Measurements from ENCODE around the gene ARPP21.

The ARPP21 gene

GRCh38 chr3:35772381-35773015 is 133.2 kb downstream of the ARPP21 start:
- no peaks in the 10 kb centered on the region for H3K27me3 ChIP-seq (ENCODE audit: control insufficient read depth, insufficient read depth, low read length)
- H3K4me1 ChIP-seq (ENCODE audit: control insufficient read depth, low read depth, low read length) = no peaks in the 10 kb centered on the region
- no peak overlapping the region for H3K9ac ChIP-seq (ENCODE audit: low read length)
- H3K36me3 ChIP-seq (ENCODE audit: control insufficient read depth, low read depth, low read length) = no peaks in the 10 kb centered on the region
- no peak overlapping the region for H3K4me3 ChIP-seq (ENCODE audit: low read length)
- no peak overlapping the region for H3K27ac ChIP-seq (ENCODE audit: low read length)
- H3K9me3 ChIP-seq (ENCODE audit: control insufficient read depth, low read depth, low read length) = no peaks in the 10 kb centered on the region

- H3K27ac ChIP-seq (ENCODE audit: low read length) = no peak overlapping the region
Observed at GRCh38 chr3:35773417-35773816, 134.1 kb downstream of the ARPP21 start.

GRCh38 chr3:35776346-35776745 is 137.0 kb downstream of the ARPP21 start:
- Histone ChIP-seq H3K9me3 (ENCODE audit: control insufficient read depth, low read depth, low read length) (no peaks in the 10 kb centered on the region), H3K4me1 (ENCODE audit: control insufficient read depth, low read depth, low read length) (no peaks in the 10 kb centered on the region), H3K27me3 (ENCODE audit: control insufficient read depth, insufficient read depth, low read length) (no peaks in the 10 kb centered on the region), H3K9ac (ENCODE audit: low read length) (no peak overlapping the region), H3K4me3 (ENCODE audit: low read length) (no peak overlapping the region), H3K27ac (ENCODE audit: low read length) (no peak overlapping the region), H3K36me3 (ENCODE audit: control insufficient read depth, low read depth, low read length) (no peaks in the 10 kb centered on the region)

More at GRCh38 chr3:35773417-35773816, 134.1 kb downstream of the ARPP21 start:
- no peaks in the 10 kb centered on the region for H3K27me3 ChIP-seq (ENCODE audit: control insufficient read depth, insufficient read depth, low read length)
- no peaks in the 10 kb centered on the region for H3K36me3 ChIP-seq (ENCODE audit: control insufficient read depth, low read depth, low read length)
- H3K4me1 ChIP-seq (ENCODE audit: control insufficient read depth, low read depth, low read length) = no peaks in the 10 kb centered on the region
- H3K4me3 ChIP-seq (ENCODE audit: low read length) = no peak overlapping the region
- H3K9ac ChIP-seq (ENCODE audit: low read length) = no peak overlapping the region
- no peaks in the 10 kb centered on the region for H3K9me3 ChIP-seq (ENCODE audit: control insufficient read depth, low read depth, low read length)

GRCh38 chr3:35777065-35777464 is 137.7 kb downstream of the ARPP21 start:
- Histone ChIP-seq H3K27ac (ENCODE audit: low read length) (no peak overlapping the region), H3K4me1 (ENCODE audit: control insufficient read depth, low read depth, low read length) (no peaks in the 10 kb centered on the region), H3K36me3 (ENCODE audit: control insufficient read depth, low read depth, low read length) (no peaks in the 10 kb centered on the region), H3K27me3 (ENCODE audit: control insufficient read depth, insufficient read depth, low read length) (no peaks in the 10 kb centered on the region), H3K9ac (ENCODE audit: low read length) (no peak overlapping the region), H3K9me3 (ENCODE audit: control insufficient read depth, low read depth, low read length) (no peaks in the 10 kb centered on the region), H3K4me3 (ENCODE audit: low read length) (no peak overlapping the region)

GRCh38 chr3:35777563-35778554 is 138.5 kb downstream of the ARPP21 start:
- no peaks in the 10 kb centered on the region for H3K4me1 ChIP-seq (ENCODE audit: control insufficient read depth, low read depth, low read length)
- H3K27ac ChIP-seq (ENCODE audit: low read length) = no peak overlapping the region
- no peaks in the 10 kb centered on the region for H3K36me3 ChIP-seq (ENCODE audit: control insufficient read depth, low read depth, low read length)
- no peaks in the 10 kb centered on the region for H3K9me3 ChIP-seq (ENCODE audit: control insufficient read depth, low read depth, low read length)
- H3K4me3 ChIP-seq (ENCODE audit: low read length) = no peak overlapping the region
- H3K27me3 ChIP-seq (ENCODE audit: control insufficient read depth, insufficient read depth, low read length) = no peaks in the 10 kb centered on the region
- no peak overlapping the region for H3K9ac ChIP-seq (ENCODE audit: low read length)

GRCh38 chr3:35779611-35780010 is 140.3 kb downstream of the ARPP21 start:
- Histone ChIP-seq H3K4me3 (ENCODE audit: low read length) (no peak overlapping the region), H3K36me3 (ENCODE audit: control insufficient read depth, low read depth, low read length) (no peaks in the 10 kb centered on the region), H3K27ac (ENCODE audit: low read length) (no peak overlapping the region), H3K9ac (ENCODE audit: low read length) (no peak overlapping the region), H3K9me3 (ENCODE audit: control insufficient read depth, low read depth, low read length) (no peaks in the 10 kb centered on the region), H3K27me3 (ENCODE audit: control insufficient read depth, insufficient read depth, low read length) (no peaks in the 10 kb centered on the region), H3K4me1 (ENCODE audit: control insufficient read depth, low read depth, low read length) (no peaks in the 10 kb centered on the region)

GRCh38 chr3:35780800-35781199 is 141.5 kb downstream of the ARPP21 start:
- Histone ChIP-seq H3K9ac (ENCODE audit: low read length) (no peak overlapping the region), H3K4me1 (ENCODE audit: control insufficient read depth, low read depth, low read length) (no peaks in the 10 kb centered on the region), H3K27me3 (ENCODE audit: control insufficient read depth, insufficient read depth, low read length) (no peaks in the 10 kb centered on the region), H3K27ac (ENCODE audit: low read length) (no peak overlapping the region), H3K9me3 (ENCODE audit: control insufficient read depth, low read depth, low read length) (no peaks in the 10 kb centered on the region), H3K36me3 (ENCODE audit: control insufficient read depth, low read depth, low read length) (no peaks in the 10 kb centered on the region), H3K4me3 (ENCODE audit: low read length) (no peak overlapping the region)

- no peaks in the 10 kb centered on the region for H3K27me3 ChIP-seq (ENCODE audit: control insufficient read depth, insufficient read depth, low read length)
- no peaks in the 10 kb centered on the region for H3K9me3 ChIP-seq (ENCODE audit: control insufficient read depth, low read depth, low read length)
- no peak overlapping the region for H3K27ac ChIP-seq (ENCODE audit: low read length)
- H3K9ac ChIP-seq (ENCODE audit: low read length) = no peak overlapping the region
- H3K4me1 ChIP-seq (ENCODE audit: control insufficient read depth, low read depth, low read length) = no peaks in the 10 kb centered on the region
- no peak overlapping the region for H3K4me3 ChIP-seq (ENCODE audit: low read length)
- no peaks in the 10 kb centered on the region for H3K36me3 ChIP-seq (ENCODE audit: control insufficient read depth, low read depth, low read length)
Observed at GRCh38 chr3:35781558-35781957, 142.2 kb downstream of the ARPP21 start.

GRCh38 chr3:35782355-35782754 is 143.0 kb downstream of the ARPP21 start:
- Histone ChIP-seq H3K9ac (ENCODE audit: low read length) (no peak overlapping the region), H3K4me1 (ENCODE audit: control insufficient read depth, low read depth, low read length) (no peaks in the 10 kb centered on the region), H3K4me3 (ENCODE audit: low read length) (no peak overlapping the region), H3K9me3 (ENCODE audit: control insufficient read depth, low read depth, low read length) (no peaks in the 10 kb centered on the region), H3K36me3 (ENCODE audit: control insufficient read depth, low read depth, low read length) (no peaks in the 10 kb centered on the region), H3K27ac (ENCODE audit: low read length) (no peak overlapping the region), H3K27me3 (ENCODE audit: control insufficient read depth, insufficient read depth, low read length) (no peaks in the 10 kb centered on the region)

- Histone ChIP-seq H3K4me3 (ENCODE audit: low read length) (no peak overlapping the region), H3K27me3 (ENCODE audit: control insufficient read depth, insufficient read depth, low read length) (no peaks in the 10 kb centered on the region), H3K9me3 (ENCODE audit: control insufficient read depth, low read depth, low read length) (no peaks in the 10 kb centered on the region), H3K27ac (ENCODE audit: low read length) (no peak overlapping the region), H3K4me1 (ENCODE audit: control insufficient read depth, low read depth, low read length) (no peaks in the 10 kb centered on the region), H3K36me3 (ENCODE audit: control insufficient read depth, low read depth, low read length) (no peaks in the 10 kb centered on the region), H3K9ac (ENCODE audit: low read length) (no peak overlapping the region)
Observed at GRCh38 chr3:35784169-35784568, 144.8 kb downstream of the ARPP21 start.

GRCh38 chr3:35785234-35785888 is 146.0 kb downstream of the ARPP21 start:
- H3K27me3 ChIP-seq (ENCODE audit: control insufficient read depth, insufficient read depth, low read length) = no peaks in the 10 kb centered on the region
- no peak overlapping the region for H3K27ac ChIP-seq (ENCODE audit: low read length)
- no peaks in the 10 kb centered on the region for H3K9me3 ChIP-seq (ENCODE audit: control insufficient read depth, low read depth, low read length)
- H3K36me3 ChIP-seq (ENCODE audit: control insufficient read depth, low read depth, low read length) = no peaks in the 10 kb centered on the region
- H3K4me1 ChIP-seq (ENCODE audit: control insufficient read depth, low read depth, low read length) = no peaks in the 10 kb centered on the region
- no peak overlapping the region for H3K9ac ChIP-seq (ENCODE audit: low read length)
- H3K4me3 ChIP-seq (ENCODE audit: low read length) = no peak overlapping the region

Measured in iPS-18a (cell line).